ENCODE results near the gene MAP3K4.

The MAP3K4 gene

GRCh38 chr6:160991406-160992060 is at the start of gene MAP3K4:
Gene MAP3K4 (plus strand): TSS chr6:160991769. CDS start chr6:160991932, 163 bp downstream.
- peak; percentile 86 for DNase-seq

GRCh38 chr6:160943997-160944396 is 47.6 kb upstream of the MAP3K4 start:
- DNase-seq = no peak

- no peak for DNase-seq
Observed at GRCh38 chr6:160945516-160946177, 45.9 kb upstream of the MAP3K4 start.

GRCh38 chr6:160949531-160949930 is 42.0 kb upstream of the MAP3K4 start:
- no peak for DNase-seq

- no peak for DNase-seq
Observed at GRCh38 chr6:160950507-160950906, 41.1 kb upstream of the MAP3K4 start.

GRCh38 chr6:160951187-160952030 is 40.2 kb upstream of the MAP3K4 start:
- no peak for DNase-seq

- DNase-seq = no peak
Observed at GRCh38 chr6:160952633-160953281, 38.8 kb upstream of the MAP3K4 start.

- DNase-seq = no peak
Observed at GRCh38 chr6:160955508-160956295, 35.9 kb upstream of the MAP3K4 start.

GRCh38 chr6:160956300-160957035 is 35.1 kb upstream of the MAP3K4 start:
- no peak for DNase-seq

GRCh38 chr6:160959726-160960435 is 31.7 kb upstream of the MAP3K4 start:
- no peak for DNase-seq

GRCh38 chr6:160960839-160961238 is 30.7 kb upstream of the MAP3K4 start:
- no peak for DNase-seq

GRCh38 chr6:160962835-160963623 is 28.5 kb upstream of the MAP3K4 start:
- no peak for DNase-seq

- no peak for DNase-seq
Observed at GRCh38 chr6:160963651-160964050, 27.9 kb upstream of the MAP3K4 start.

GRCh38 chr6:160965893-160966292 is 25.7 kb upstream of the MAP3K4 start:
- no peak for DNase-seq

- DNase-seq = no peak
Observed at GRCh38 chr6:160966493-160967229, 24.9 kb upstream of the MAP3K4 start.

- no peak for DNase-seq
Observed at GRCh38 chr6:160967351-160967750, 24.2 kb upstream of the MAP3K4 start.

GRCh38 chr6:160967833-160968232 is 23.7 kb upstream of the MAP3K4 start:
- DNase-seq = no peak

- DNase-seq = no peak
Observed at GRCh38 chr6:160971171-160971570, 20.4 kb upstream of the MAP3K4 start.

GRCh38 chr6:160972111-160972510 is 19.5 kb upstream of the MAP3K4 start:
- DNase-seq = no peak
